SU-DHL-6 (cell line): ENCODE measurements around the gene PRMT3.

Experiments
- H2AFZ ChIP-seq: fragments of 200-600 bp; sonication (generic); 2 replicates; pipeline ENCODE4 v1.6.1; 2014; ENCODE audit warnings: low read depth, mild to moderate bottlenecking, moderate library complexity, mixed read lengths, antibody characterized with exemption, low read length; ENCODE audit not compliant: severe bottlenecking
- H3F3A ChIP-seq: fragments of 200-600 bp; shearing (Covaris generic); 2 replicates; pipeline ENCODE4 v1.6.0; 2016; ENCODE audit warnings: antibody characterized with exemption, mild to moderate bottlenecking; ENCODE audit not compliant: insufficient read depth
- H3K27ac ChIP-seq: fragments of 200-600 bp; sonication (generic); 2 replicates; pipeline ENCODE4 v1.5.1; 2016; ENCODE audit warnings: low read depth, mild to moderate bottlenecking, low read length, moderate library complexity, mixed read lengths
- H3K27me3 ChIP-seq: fragments of 200-600 bp; sonication (generic), shearing (Covaris generic); 2 replicates; pipeline ENCODE4 v1.6.0; 2014; ENCODE audit warnings: mild to moderate bottlenecking, low read length
- H3K36me3 ChIP-seq: fragments of 200-600 bp; sonication (generic); 2 replicates; pipeline ENCODE4 v1.6.1; 2014; ENCODE audit warnings: mild to moderate bottlenecking, low read length, mixed read lengths
- H3K4me2 ChIP-seq: fragments of 300-600, 200-600 bp; shearing (Covaris generic), sonication (generic); 2 replicates; pipeline ENCODE4 v1.6.0; 2014; ENCODE audit warnings: low read length, low read depth, mild to moderate bottlenecking; ENCODE audit not compliant: poor library complexity, severe bottlenecking
- H3K4me3 ChIP-seq: fragments of 200-600 bp; sonication (generic); 2 replicates; pipeline ENCODE4 v1.5.1; 2014; ENCODE audit warnings: antibody characterized with exemption, low read length, mild to moderate bottlenecking, mixed read lengths; ENCODE audit not compliant: insufficient read depth, poor library complexity, severe bottlenecking
- H3K79me2 ChIP-seq: fragments of 200-600 bp; sonication (generic); 2 replicates; pipeline ENCODE4 v1.6.1; 2014; ENCODE audit warnings: mild to moderate bottlenecking, low read length, moderate library complexity; ENCODE audit not compliant: insufficient read depth
- H3K9ac ChIP-seq: fragments of 200-600 bp; sonication (generic); 2 replicates; pipeline ENCODE4 v1.7.0; 2014; ENCODE audit warnings: mild to moderate bottlenecking, low read length
- H3K9me2 ChIP-seq: fragments of 200-600 bp; sonication (generic); replicated peaks from 2 replicates; pipeline ENCODE4 v1.6.1; 2014; ENCODE audit warnings: low read length; ENCODE audit not compliant: insufficient read depth
- H3K9me3 ChIP-seq: fragments of 200-600 bp; sonication (generic); 2 replicates; pipeline ENCODE4 v1.6.1; 2014; ENCODE audit warnings: low read length, mixed read lengths; ENCODE audit not compliant: insufficient read depth
- H4K20me1 ChIP-seq: fragments of 200-600 bp; sonication (generic); 2 replicates; pipeline ENCODE4 v1.6.1; 2014; ENCODE audit warnings: low read depth, mild to moderate bottlenecking, antibody characterized with exemption, low read length, moderate library complexity, mixed read lengths
- CTCF ChIP-seq: fragments of 200-600 bp; sonication (generic); IDR thresholded peaks from one replicate; pipeline ENCODE4 v1.5.1; 2017; ENCODE audit warnings: antibody characterized with exemption, mild to moderate bottlenecking, low read length, moderate library complexity; ENCODE audit not compliant: insufficient read depth, poor library complexity, severe bottlenecking
- EZH2phosphoT487 ChIP-seq: fragments of 200-600 bp; sonication (generic), shearing (Covaris generic); conservative IDR thresholded peaks from 2 replicates; pipeline ENCODE4 v1.6.1; 2018; ENCODE audit warnings: mild to moderate bottlenecking, antibody characterized with exemption, low read length, moderate library complexity, mixed read lengths

Gene PRMT3

GRCh38 chr11:20530942-20531703, 143.6 kb downstream of the PRMT3 start:
- H4K20me1 ChIP-seq, result no peaks in the 10 kb centered on the region
- no peak overlapping the region for H3K9ac ChIP-seq
- H3K4me3 ChIP-seq, result no peak overlapping the region
- no peak overlapping the region for H3K27ac ChIP-seq
- H3K79me2 ChIP-seq, result no peaks in the 10 kb centered on the region
- H3K36me3 ChIP-seq, result no peaks in the 10 kb centered on the region
- no peak for TF ChIP-seq EZH2phosphoT487
- no peak for TF ChIP-seq CTCF
- no peaks in the 10 kb centered on the region for H3F3A ChIP-seq
- no peak overlapping the region for H3K4me2 ChIP-seq
- no peaks in the 10 kb centered on the region for H3K9me2 ChIP-seq
- H3K9me3 ChIP-seq, result no peaks in the 10 kb centered on the region
- no peak overlapping the region for H2AFZ ChIP-seq
- H3K27me3 ChIP-seq, result no peaks in the 10 kb centered on the region

GRCh38 chr11:20535271-20535881, 147.9 kb downstream of the PRMT3 start:
- H3K9me2 ChIP-seq, result no peaks in the 10 kb centered on the region
- no peak overlapping the region for H3K9ac ChIP-seq
- H4K20me1 ChIP-seq, result no peaks in the 10 kb centered on the region
- no peak overlapping the region for H3K27ac ChIP-seq
- no peaks in the 10 kb centered on the region for H3K27me3 ChIP-seq
- H3K36me3 ChIP-seq, result no peaks in the 10 kb centered on the region
- H3F3A ChIP-seq, result no peaks in the 10 kb centered on the region
- no peaks in the 10 kb centered on the region for H3K9me3 ChIP-seq
- H3K79me2 ChIP-seq, result no peaks in the 10 kb centered on the region
- H3K4me3 ChIP-seq, result no peak overlapping the region
- H3K4me2 ChIP-seq, result no peak overlapping the region
- TF ChIP-seq CTCF (no peak), EZH2phosphoT487 (no peak)
- no peak overlapping the region for H2AFZ ChIP-seq

GRCh38 chr11:20536365-20536764, 148.8 kb downstream of the PRMT3 start:
- no peak for TF ChIP-seq CTCF
- no peak for TF ChIP-seq EZH2phosphoT487
- H3K4me3 ChIP-seq, result no peak overlapping the region
- no peaks in the 10 kb centered on the region for H3F3A ChIP-seq
- H3K27me3 ChIP-seq, result no peaks in the 10 kb centered on the region
- no peaks in the 10 kb centered on the region for H3K79me2 ChIP-seq
- H3K9me2 ChIP-seq, result no peaks in the 10 kb centered on the region
- H3K9ac ChIP-seq, result no peak overlapping the region
- no peaks in the 10 kb centered on the region for H4K20me1 ChIP-seq
- H3K9me3 ChIP-seq, result no peaks in the 10 kb centered on the region
- H3K4me2 ChIP-seq, result no peak overlapping the region
- no peak overlapping the region for H3K27ac ChIP-seq
- no peak overlapping the region for H2AFZ ChIP-seq
- H3K36me3 ChIP-seq, result no peaks in the 10 kb centered on the region
